Adrenal gland (tissue), 12 donors: ENCODE results near the gene COL19A1. TPM values are rescaled to one million over a fixed set of nuclear protein-coding genes. Genes with fewer than 3 reads are reported as not detected.
A peak's percentile ranks its signal among the peaks of the same experiment; 100 is the strongest.

Experiments used
- DNase-seq, 7 donors: peaks; one replicate each; pipeline ENCODE4 v3.0.0-alpha.2; 2019 to 2020
- H3K27ac ChIP-seq, 5 donors: fragments of 200-600 bp; sonication (generic) in 4 of 5; 1 replicate in 3 of 5; 2 replicates in 2 of 5; pipeline versions ENCODE4 v1.5.1 to v1.8.0; 2016 to 2020; ENCODE audit warnings: mild to moderate bottlenecking in 1 of 5
- H3K27me3 ChIP-seq: fragments of 200-600 bp; 2 replicates; pipeline ENCODE4 v1.8.0; 2021
- H3K36me3 ChIP-seq, 2 donors: fragments of 200-600 bp; replicated peaks in 1 of 2; 1 replicate in 1 of 2; 2 replicates in 1 of 2; pipeline versions ENCODE4 v1.5.1 to v1.8.0; 2018 to 2022
- H3K4me1 ChIP-seq, 2 donors: fragments of 200-600 bp; replicated peaks in 1 of 2; 1 replicate in 1 of 2; 2 replicates in 1 of 2; pipeline versions ENCODE4 v1.5.1 to v1.8.0; 2018 to 2021
- H3K4me3 ChIP-seq, 4 donors: fragments of 200-600 bp; sonication (generic) in 3 of 4; one replicate each; pipeline ENCODE4 v1.5.1; 2016 to 2018
- H3K9me3 ChIP-seq, 3 donors: fragments of 200-600 bp; sonication (generic) in 1 of 3; replicated peaks in 1 of 3; 1 replicate in 2 of 3; 2 replicates in 1 of 3; pipeline versions ENCODE4 v1.5.1 to v1.8.0; 2016 to 2021
- CTCF ChIP-seq, 6 experiments: fragments of 450-650 bp in 4 of 6; fragments of 200-600 bp in 2 of 6; sonication (generic) in 1 of 6; IDR thresholded peaks; 1 replicate in 5 of 6; 2 replicates in 1 of 6; pipeline versions ENCODE4 v1.5.1 to v1.8.0; 2016 to 2021; ENCODE audit warnings: antibody characterized with exemption in 6 of 6, mild to moderate bottlenecking in 2 of 6, moderate library complexity in 1 of 6
- POLR2A ChIP-seq, 2 donors: fragments of 450-650 bp; IDR thresholded peaks; one replicate each; pipeline ENCODE4 v1.6.1; 2017; ENCODE audit warnings: antibody characterized with exemption in 2 of 2, mild to moderate bottlenecking in 2 of 2, moderate library complexity in 1 of 2
- WGBS, 4 donors: extraction: QIAGEN DNeasy Blood & Tissue Kit in 2 of 4; methylation state at CpG; one replicate each; pipeline versions ENCODE4 v1.1.5 to v1.1.7; 2013 to 2017; 5-methylcytosine and 5-hydroxymethylcytosine counted together
- intact Hi-C, 2 donors: fragments of 100-400 bp; cut with DNase I; formaldehyde crosslinking; loops; one replicate each; pipeline versions ENCODE4 v1.14.1 to v1.15.0; 2022 to 2023
- polyA plus RNA-seq, 3 donors: library from polyadenylated mRNA; stranded (reverse); fragments of 200-250 nt in 2 of 3; fragments of 350-450 nt in 1 of 3; fragmentation: Illumina TruSeq in 1 of 3; extraction: RNeasy Lipid Tissue Mini Kit (QIAGEN cat#74804) in 1 of 3; gene quantifications; one replicate each; pipeline ENCODE4 v1.2.3, GENCODE V29; 2013 to 2014
- total RNA-seq, 9 donors: library from RNA; depleted of rRNA in 4 of 9; stranded (reverse); fragments of >200 nt in 4 of 9; fragments of 120-200 nt in 1 of 9; fragmentation: NEBNext Ultra II Directional in 1 of 9; extraction: Animal tissue kit (Norgen Biotek cat#: 25700) in 1 of 9; gene quantifications; one replicate each; pipeline versions ENCODE4 v1.1.0 to v1.2.4, GENCODE V29; 2013 to 2023
- donor health status: healthy with polysubstance abuse.
- donor health status: Bipolar disorder and iron deficiency.
- donor health status: DM: yes; HTN: yes; CAD: no.
- donor health status: DM: no; HTN: no; CAD: no.
- donor health status: DM: no; HTN: no; CAD: no.
- donor health status: DM: yes; HTN: yes; CAD: no.

Gene COL19A1
- total and polyA plus RNA-seq, 12 donors, result under 0.01 to 0.32 (median 0.11) TPM; not detected in 5

GRCh38 chr6:70094156-70094555 lies 227.8 kb downstream of the COL19A1 start:
- Histone ChIP-seq H3K27me3 (no peaks in the 10 kb centered on the region), H3K36me3 (no peaks in the 10 kb centered on the region), H3K27ac (no peak overlapping the region), H3K4me1 (no peaks in the 10 kb centered on the region), H3K9me3 (no peaks in the 10 kb centered on the region), H3K4me3 (no peak overlapping the region)
- intact Hi-C loops, result no loop called here
- no peak for DNase-seq
- TF ChIP-seq CTCF (IDR thresholded peaks at IDR 0.05), result no peak
- TF ChIP-seq POLR2A (IDR thresholded peaks at IDR 0.05), result no peak
- WGBS, 4 donors, result 81 to 95% (median 88%) methylated on average over 1 of the region's 1 CpG

GRCh38 chr6:70099732-70100131 lies 233.4 kb downstream of the COL19A1 start:
- H3K27me3 ChIP-seq, result no peaks in the 10 kb centered on the region
- no peaks in the 10 kb centered on the region for H3K9me3 ChIP-seq
- DNase-seq, result no peak
- H3K4me3 ChIP-seq, result no peak overlapping the region
- intact Hi-C loops, result loop anchor here in 1 of 2 donors (10.0 kb wide), 1 partner anchor 265 kb away; no protein-coding TSS in a partner anchor
- 78 to 89% (median 84%) methylated on average over 3 of the region's 3 CpGs for WGBS, 4 donors
- no peak for TF ChIP-seq POLR2A (IDR thresholded peaks at IDR 0.05)
- TF ChIP-seq CTCF (IDR thresholded peaks at IDR 0.05), result no peak
- no peaks in the 10 kb centered on the region for H3K4me1 ChIP-seq
- no peaks in the 10 kb centered on the region for H3K36me3 ChIP-seq
- no peak overlapping the region for H3K27ac ChIP-seq

GRCh38 chr6:70103798-70104197 lies 237.4 kb downstream of the COL19A1 start:
- intact Hi-C loops, result loop anchor here in 1 of 2 donors (10.0 kb wide), 1 partner anchor 269 kb away; no protein-coding TSS in a partner anchor
- peak; percentile 17 to 45 (median 28) for TF ChIP-seq CTCF (IDR thresholded peaks at IDR 0.05)
- TF ChIP-seq POLR2A (IDR thresholded peaks at IDR 0.05), result no peak

GRCh38 chr6:70107852-70108629 lies 241.7 kb downstream of the COL19A1 start:
- TF ChIP-seq CTCF (IDR thresholded peaks at IDR 0.05) (peak; percentile 31 to 71 (median 60)), POLR2A (IDR thresholded peaks at IDR 0.05) (no peak)

More at GRCh38 chr6:70103798-70104197, 237.4 kb downstream of the COL19A1 start:
- peak in 1 of 7 donors; percentile 1 for DNase-seq
- whole genome bisulfite sequencing, 4 donors, result 64 to 86% (median 77%) methylated on average over 1 of the region's 1 CpG
- H3K9me3 ChIP-seq, result no peaks in the 10 kb centered on the region
- no peak overlapping the region for H3K27ac ChIP-seq
- H3K27me3 ChIP-seq, result no peaks in the 10 kb centered on the region
- H3K4me1 ChIP-seq, result no peaks in the 10 kb centered on the region
- no peaks in the 10 kb centered on the region for H3K36me3 ChIP-seq
- no peak overlapping the region for H3K4me3 ChIP-seq

More at GRCh38 chr6:70107852-70108629, 241.7 kb downstream of the COL19A1 start:
- H3K36me3 ChIP-seq, result no peaks in the 10 kb centered on the region
- no peak overlapping the region for H3K4me3 ChIP-seq
- no peaks in the 10 kb centered on the region for H3K9me3 ChIP-seq
- no peaks in the 10 kb centered on the region for H3K27me3 ChIP-seq
- no peaks in the 10 kb centered on the region for H3K4me1 ChIP-seq
- no peak overlapping the region for H3K27ac ChIP-seq
- no peak for DNase-seq
- intact Hi-C loops, result loop anchor here in 1 of 2 donors (10.0 kb wide), 1 partner anchor 273 kb away; no protein-coding TSS in a partner anchor
- 40 to 53% (median 46%) methylated on average over 3 of the region's 3 CpGs for WGBS, 4 donors
